GM06990 (cell line): Measurements from ENCODE around the gene AUTS2.

Experiments used
- DNase-seq: peaks from one replicate; pipeline ENCODE4 v3.0.0-alpha.2; 2011; ENCODE audit not compliant: insufficient read length; ENCODE audit errors: extremely low read depth
- H3K27me3 ChIP-seq: replicated peaks from 2 replicates; pipeline ENCODE4 v1.6.0; 2011; ENCODE audit warnings: low read length; ENCODE audit not compliant: control insufficient read depth, insufficient read depth
- H3K36me3 ChIP-seq: 2 replicates; pipeline ENCODE4 v1.5.1; 2011; ENCODE audit warnings: low read length; ENCODE audit not compliant: control insufficient read depth, insufficient read depth
- H3K4me3 ChIP-seq: replicated peaks from 2 replicates; pipeline ENCODE4 v1.5.1; 2011; ENCODE audit warnings: low read depth, mild to moderate bottlenecking, control low read depth, low read length
- TF ChIP-seq, protein P1 (sequence below): IDR thresholded peaks from 2 replicates; pipeline ENCODE4 v1.5.1; 2011; ENCODE audit warnings: low read length, control low read depth, mild to moderate bottlenecking, inconsistent platforms; ENCODE audit not compliant: insufficient read depth, poor library complexity, severe bottlenecking

AUTS2 gene

DNA sequence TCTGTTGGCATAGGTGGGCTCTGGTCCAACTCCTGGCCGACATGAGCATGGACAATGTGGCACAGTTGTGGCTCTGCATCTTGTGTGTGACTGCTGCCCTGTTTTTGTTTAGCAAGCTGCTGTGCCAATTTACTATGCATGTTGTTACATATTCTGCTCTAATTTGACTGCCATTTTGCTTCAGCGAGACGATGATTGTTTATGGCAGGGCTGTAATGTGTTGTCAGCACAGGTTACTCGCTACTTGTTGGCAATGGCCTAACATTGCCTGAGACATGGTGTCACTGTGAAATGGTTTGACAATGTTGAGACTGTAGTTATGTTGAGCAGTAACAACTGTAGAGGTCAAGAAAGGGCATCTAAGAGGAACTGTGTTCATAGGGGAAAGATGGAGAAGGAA, 659.6 kb downstream of the AUTS2 start:
- Histone ChIP-seq H3K27me3 (no peaks in the 10 kb centered on the region), H3K4me3 (no peak overlapping the region), H3K36me3 (no peaks in the 10 kb centered on the region)
- TF ChIP-seq, protein P1, sequence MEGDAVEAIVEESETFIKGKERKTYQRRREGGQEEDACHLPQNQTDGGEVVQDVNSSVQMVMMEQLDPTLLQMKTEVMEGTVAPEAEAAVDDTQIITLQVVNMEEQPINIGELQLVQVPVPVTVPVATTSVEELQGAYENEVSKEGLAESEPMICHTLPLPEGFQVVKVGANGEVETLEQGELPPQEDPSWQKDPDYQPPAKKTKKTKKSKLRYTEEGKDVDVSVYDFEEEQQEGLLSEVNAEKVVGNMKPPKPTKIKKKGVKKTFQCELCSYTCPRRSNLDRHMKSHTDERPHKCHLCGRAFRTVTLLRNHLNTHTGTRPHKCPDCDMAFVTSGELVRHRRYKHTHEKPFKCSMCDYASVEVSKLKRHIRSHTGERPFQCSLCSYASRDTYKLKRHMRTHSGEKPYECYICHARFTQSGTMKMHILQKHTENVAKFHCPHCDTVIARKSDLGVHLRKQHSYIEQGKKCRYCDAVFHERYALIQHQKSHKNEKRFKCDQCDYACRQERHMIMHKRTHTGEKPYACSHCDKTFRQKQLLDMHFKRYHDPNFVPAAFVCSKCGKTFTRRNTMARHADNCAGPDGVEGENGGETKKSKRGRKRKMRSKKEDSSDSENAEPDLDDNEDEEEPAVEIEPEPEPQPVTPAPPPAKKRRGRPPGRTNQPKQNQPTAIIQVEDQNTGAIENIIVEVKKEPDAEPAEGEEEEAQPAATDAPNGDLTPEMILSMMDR, result no peak
- DNase-seq, result no peak

DNA sequence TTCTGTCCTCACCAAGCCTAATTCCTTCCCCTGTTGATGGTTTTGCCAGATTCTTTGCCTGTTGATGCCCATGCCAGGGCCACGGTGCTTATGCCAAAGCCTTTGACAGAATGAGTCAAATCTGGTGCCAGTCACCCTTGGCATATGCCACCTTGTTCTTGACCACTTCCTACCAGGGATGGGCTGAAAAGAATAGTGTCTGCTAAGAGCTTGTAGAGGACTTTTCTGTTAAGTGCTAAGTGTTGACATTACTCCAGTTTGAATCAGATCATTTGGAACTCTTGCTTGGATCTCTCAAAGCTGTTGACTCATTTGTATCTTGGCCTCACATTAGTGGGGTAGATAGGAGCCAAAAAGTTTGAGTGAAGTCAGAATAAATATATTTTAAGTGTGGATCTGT, 661.2 kb downstream of the AUTS2 start:
- Histone ChIP-seq H3K4me3 (no peak overlapping the region), H3K36me3 (no peaks in the 10 kb centered on the region), H3K27me3 (no peaks in the 10 kb centered on the region)
- DNase-seq, result no peak
- TF ChIP-seq, protein P1, result no peak

DNA sequence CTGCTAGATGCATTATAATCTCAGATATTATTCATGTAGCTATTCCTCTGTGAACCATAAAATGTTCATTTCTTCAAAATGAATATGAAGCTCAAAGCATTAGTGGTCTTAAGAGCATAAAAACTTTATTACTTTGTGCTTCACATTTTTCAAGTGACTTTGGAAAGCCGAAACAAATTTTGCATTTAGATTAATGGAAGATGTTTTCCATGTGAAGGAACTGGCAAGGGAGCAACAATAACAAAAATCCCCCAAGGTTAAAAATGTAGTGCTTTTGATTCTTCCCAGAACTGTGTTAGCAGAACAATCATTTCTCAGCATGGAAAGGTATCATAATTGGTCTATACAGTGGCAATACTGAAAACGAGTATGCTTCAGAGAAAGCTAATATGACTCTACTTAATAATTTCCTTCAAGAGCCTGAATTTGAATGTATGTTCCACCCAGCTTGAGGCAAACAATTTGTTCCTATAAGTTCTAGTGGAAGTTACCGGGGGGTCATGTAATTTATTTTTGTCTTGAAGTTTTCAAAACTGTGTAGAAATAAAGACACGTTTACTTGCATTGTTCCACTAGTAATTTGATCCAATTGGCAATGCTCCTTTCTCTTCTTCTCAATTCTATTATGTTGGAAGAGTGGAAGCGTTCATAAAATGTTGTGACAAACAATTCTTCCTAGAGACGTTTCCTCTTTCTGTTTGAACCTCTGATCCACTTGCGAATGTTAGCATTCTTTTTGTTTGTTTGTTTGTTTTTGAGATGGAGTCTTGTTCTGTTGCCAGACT, 665.4 kb downstream of the AUTS2 start:
- H3K36me3 ChIP-seq, result no peaks in the 10 kb centered on the region
- TF ChIP-seq, protein P1, result no peak
- DNase-seq, result no peak
- no peaks in the 10 kb centered on the region for H3K27me3 ChIP-seq
- H3K4me3 ChIP-seq, result no peak overlapping the region

DNA sequence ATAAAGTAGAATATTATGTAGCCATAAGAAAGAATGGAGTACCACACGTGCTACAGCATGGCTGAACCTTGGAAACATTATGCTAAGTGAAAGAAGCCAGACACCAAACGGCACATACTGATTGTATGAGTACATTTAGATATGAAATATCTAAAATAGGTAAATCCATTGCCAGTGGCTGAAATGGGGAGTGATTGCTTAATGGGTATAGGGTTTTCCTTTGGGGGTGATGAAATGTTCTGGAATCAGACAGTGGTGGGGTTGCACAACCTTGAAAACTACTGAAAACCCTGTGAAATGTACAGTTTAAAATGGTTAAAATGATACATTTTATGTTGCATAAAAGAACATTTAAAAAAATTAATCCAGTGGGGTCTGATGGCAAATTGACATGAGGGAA, 667.9 kb downstream of the AUTS2 start:
- TF ChIP-seq, protein P1, result no peak
- no peaks in the 10 kb centered on the region for H3K36me3 ChIP-seq
- no peaks in the 10 kb centered on the region; the same call in 1 of the 2 replicates for H3K27me3 ChIP-seq
- H3K4me3 ChIP-seq, result no peak overlapping the region
- DNase-seq, result no peak

DNA sequence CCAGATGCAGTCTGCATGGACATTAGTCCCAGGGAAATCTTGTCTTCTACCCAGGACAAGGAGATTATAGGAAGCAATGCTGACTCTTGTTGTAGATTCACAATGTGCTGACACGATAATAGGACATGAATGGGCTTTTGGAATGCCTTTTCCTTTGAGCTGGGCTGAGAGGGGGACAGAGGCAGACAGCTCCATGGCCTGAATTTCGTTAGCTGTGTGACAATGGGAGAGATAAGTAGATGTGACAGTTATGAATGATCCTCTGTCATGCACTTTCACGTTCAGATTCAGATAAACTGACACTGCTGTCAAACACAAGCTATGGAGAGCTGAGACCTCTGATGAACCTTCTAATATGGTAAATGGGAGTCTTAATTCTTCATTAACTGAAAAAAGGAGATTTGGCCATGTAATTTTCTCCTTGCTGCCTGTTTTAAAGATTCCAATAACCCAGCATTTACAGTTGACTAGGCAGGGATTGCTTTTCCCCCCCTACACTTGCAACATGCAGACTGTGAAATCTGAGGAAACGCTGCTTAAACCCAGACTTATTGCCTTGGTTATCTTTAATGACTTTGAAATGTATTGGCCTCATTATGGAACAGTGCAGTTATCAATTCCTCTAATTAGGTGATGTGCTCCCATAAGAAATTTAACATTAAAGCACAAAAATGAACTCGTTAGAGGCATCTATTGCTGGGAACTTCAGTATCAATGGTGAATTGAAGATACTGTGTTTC, 669.3 kb downstream of the AUTS2 start:
- Histone ChIP-seq H3K27me3 (no peaks in the 10 kb centered on the region; the same call in 1 of the 2 replicates), H3K4me3 (no peak overlapping the region), H3K36me3 (no peaks in the 10 kb centered on the region)
- TF ChIP-seq, protein P1, result no peak
- no peak for DNase-seq
